Measurements from ENCODE around the gene RPS6KA2.

Gene RPS6KA2

DNA sequence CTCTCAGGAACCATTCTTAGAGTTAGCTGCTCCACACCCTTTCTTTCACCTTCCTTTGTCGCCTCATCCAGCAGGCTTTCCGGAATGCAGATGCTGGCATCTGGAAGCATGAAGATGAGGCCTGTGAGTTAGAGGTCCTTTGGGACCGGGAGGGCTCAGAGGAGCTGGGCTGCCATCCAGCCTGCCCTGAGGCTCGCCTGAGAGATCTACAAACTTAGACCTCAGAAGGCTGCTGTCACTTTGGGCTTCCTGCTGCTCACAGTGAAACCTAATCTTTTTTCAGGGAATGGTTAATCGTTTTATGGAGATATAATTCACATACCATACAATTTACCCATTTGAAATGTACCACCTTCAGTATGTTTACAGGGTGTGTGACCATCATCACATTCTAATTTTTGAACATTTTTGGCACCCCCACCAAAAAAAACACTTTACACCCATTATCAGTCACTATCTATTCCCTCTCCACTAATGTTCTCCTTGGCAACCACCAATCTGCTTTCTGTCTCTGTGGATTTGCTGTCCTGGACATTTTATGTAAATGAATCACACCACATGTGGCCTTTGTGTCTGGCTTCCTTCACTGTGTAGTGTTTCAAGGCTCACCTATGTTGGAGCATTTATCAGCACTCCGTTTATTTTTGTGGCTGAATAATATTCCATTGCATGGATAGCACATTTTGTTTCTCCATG lies 224.3 kb downstream of the RPS6KA2 start:
- TF ChIP-seq, protein P1, sequence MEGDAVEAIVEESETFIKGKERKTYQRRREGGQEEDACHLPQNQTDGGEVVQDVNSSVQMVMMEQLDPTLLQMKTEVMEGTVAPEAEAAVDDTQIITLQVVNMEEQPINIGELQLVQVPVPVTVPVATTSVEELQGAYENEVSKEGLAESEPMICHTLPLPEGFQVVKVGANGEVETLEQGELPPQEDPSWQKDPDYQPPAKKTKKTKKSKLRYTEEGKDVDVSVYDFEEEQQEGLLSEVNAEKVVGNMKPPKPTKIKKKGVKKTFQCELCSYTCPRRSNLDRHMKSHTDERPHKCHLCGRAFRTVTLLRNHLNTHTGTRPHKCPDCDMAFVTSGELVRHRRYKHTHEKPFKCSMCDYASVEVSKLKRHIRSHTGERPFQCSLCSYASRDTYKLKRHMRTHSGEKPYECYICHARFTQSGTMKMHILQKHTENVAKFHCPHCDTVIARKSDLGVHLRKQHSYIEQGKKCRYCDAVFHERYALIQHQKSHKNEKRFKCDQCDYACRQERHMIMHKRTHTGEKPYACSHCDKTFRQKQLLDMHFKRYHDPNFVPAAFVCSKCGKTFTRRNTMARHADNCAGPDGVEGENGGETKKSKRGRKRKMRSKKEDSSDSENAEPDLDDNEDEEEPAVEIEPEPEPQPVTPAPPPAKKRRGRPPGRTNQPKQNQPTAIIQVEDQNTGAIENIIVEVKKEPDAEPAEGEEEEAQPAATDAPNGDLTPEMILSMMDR (IDR thresholded peaks at IDR 0.05), result no peak

DNA sequence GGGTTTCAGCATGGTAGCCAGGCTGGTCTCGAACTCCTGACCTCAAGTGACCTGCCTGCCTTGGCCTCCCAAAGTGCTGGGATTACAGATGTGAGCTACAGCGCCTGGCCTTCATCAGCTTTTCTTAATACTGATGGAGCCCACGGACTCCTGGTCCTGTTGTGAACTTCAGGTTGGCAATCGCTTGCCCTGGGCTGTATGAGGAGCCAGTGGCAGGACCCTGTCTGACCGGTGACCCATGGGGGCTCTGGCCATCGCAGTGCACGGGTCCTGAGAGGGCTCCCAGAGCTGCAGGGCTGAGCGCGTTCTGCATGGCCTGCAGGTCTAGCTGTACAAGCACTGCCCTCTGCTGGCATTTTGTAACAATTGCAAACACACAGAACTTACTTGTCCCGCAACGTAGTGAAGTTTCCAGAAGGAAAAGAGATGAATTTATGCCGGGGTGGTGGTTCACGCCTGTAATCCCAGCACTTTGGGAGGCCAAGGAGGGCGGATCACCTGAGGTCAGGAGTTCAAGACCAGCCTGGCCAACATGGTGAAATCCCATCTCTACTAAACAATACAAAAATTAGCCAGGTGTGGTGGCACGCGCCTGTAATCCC lies 226.3 kb downstream of the RPS6KA2 start:
- TF ChIP-seq, protein P1 (IDR thresholded peaks at IDR 0.05), result peak; percentile 75

GRCh38 chr6:166400181-166400580 lies 226.9 kb downstream of the RPS6KA2 start:
- TF ChIP-seq, protein P1 (IDR thresholded peaks at IDR 0.05), result no peak

- TF ChIP-seq, protein P1 (IDR thresholded peaks at IDR 0.05), result no peak
These were observed 228.7 kb downstream of the RPS6KA2 start for GRCh38 chr6:166398348-166398747.

- TF ChIP-seq, protein P1 (IDR thresholded peaks at IDR 0.05), result no peak
These were observed 229.2 kb downstream of the RPS6KA2 start for GRCh38 chr6:166397849-166398248.

DNA sequence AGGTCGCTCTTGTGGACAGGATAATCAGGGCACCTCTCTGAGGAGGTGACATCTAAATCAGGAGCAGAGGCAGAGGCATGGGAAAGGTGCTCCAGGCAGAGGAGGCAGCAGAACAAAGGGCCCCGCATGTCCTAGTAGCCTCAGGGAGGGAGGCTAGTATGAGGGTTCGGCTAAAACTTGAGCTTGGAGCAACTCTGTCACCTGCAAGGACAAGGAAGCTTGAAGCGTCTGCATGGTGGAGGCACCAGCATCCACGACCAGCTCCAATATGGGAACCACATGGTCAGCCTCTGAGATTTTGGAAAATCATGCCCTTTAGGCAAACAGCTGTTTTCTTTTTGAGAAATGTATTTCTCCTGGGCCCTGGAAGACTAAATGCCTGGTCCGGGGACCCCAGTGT lies 231.3 kb downstream of the RPS6KA2 start:
- TF ChIP-seq, protein P1 (IDR thresholded peaks at IDR 0.05), result no peak

DNA sequence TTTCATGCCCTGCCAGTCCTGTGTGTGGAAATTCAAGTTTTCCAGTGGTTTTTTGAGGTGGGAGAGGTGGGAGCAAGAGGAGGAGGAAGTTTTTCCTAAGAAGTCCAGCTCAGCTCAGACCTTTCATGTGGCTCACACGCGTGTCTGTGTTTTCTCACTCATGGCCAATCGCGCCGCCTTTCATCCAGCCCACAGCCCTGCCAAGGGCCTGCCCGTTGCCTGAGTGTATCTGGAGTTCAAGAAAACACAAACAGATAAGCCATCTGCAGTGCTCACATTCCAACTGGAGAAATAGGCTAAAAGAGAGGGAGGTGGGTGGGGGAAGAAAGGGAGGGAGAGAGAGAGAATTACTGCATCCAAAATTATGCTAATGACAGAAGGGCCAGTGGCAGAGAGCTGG lies 231.7 kb downstream of the RPS6KA2 start:
- TF ChIP-seq, protein P1 (IDR thresholded peaks at IDR 0.05), result no peak

All from LNCAP (cell line).